Panc1 (cell line): ENCODE data around the gene DGKG.

Experiments used
- CTCF ChIP-seq: fragments of 450-650 bp; IDR thresholded peaks from 2 replicates; pipeline ENCODE4 v1.5.1; 2017; ENCODE audit warnings: mild to moderate bottlenecking
- POLR2AphosphoS5 ChIP-seq: IDR thresholded peaks from 2 replicates; pipeline ENCODE4 v1.6.1; 2012; ENCODE audit warnings: mild to moderate bottlenecking, low read depth, low read length, moderate library complexity
- REST ChIP-seq, 2 experiments: IDR thresholded peaks; 2 replicates each; pipeline ENCODE4 v1.6.1; 2011 to 2012; ENCODE audit warnings: low read depth in 2 of 2, control low read depth in 1 of 2, low read length in 1 of 2, mild to moderate bottlenecking in 1 of 2, moderate library complexity in 1 of 2; ENCODE audit not compliant: insufficient read depth in 1 of 2
- SIN3A ChIP-seq: IDR thresholded peaks from 2 replicates; pipeline ENCODE4 v1.6.1; 2012; ENCODE audit warnings: low read depth, mild to moderate bottlenecking, low read length, moderate library complexity, borderline replicate concordance; ENCODE audit not compliant: insufficient read depth
- TCF7L2 ChIP-seq: IDR thresholded peaks from 2 replicates; pipeline ENCODE4 v1.6.1; 2011; ENCODE audit warnings: mild to moderate bottlenecking, low read depth, low read length, inconsistent platforms

- TF ChIP-seq CTCF (no peak), POLR2AphosphoS5 (no peak), REST (IDR thresholded peaks at IDR 0.05; ENCODE audit: insufficient read depth in 1 of 2, low read depth in 2 of 2, low read length in 1 of 2) (no peak), TCF7L2 (no peak), SIN3A (no peak)
Observed at GRCh38 chr3:186182850-186183249, 179.2 kb downstream of the DGKG start.
